ENCODE data around the gene KIR3DL1. TPM values are rescaled to one million over a fixed set of nuclear protein-coding genes. Genes with fewer than 3 reads are reported as not detected.
"Not testable (repeated sequence)": the region's sequence is repeated elsewhere in the genome, so short reads cannot be mapped to it uniquely, and the experiment has no call there.

Gene KIR3DL1
- total and polyA plus RNA-seq, 2 experiments from 2014 or later, result not detected

DNA sequence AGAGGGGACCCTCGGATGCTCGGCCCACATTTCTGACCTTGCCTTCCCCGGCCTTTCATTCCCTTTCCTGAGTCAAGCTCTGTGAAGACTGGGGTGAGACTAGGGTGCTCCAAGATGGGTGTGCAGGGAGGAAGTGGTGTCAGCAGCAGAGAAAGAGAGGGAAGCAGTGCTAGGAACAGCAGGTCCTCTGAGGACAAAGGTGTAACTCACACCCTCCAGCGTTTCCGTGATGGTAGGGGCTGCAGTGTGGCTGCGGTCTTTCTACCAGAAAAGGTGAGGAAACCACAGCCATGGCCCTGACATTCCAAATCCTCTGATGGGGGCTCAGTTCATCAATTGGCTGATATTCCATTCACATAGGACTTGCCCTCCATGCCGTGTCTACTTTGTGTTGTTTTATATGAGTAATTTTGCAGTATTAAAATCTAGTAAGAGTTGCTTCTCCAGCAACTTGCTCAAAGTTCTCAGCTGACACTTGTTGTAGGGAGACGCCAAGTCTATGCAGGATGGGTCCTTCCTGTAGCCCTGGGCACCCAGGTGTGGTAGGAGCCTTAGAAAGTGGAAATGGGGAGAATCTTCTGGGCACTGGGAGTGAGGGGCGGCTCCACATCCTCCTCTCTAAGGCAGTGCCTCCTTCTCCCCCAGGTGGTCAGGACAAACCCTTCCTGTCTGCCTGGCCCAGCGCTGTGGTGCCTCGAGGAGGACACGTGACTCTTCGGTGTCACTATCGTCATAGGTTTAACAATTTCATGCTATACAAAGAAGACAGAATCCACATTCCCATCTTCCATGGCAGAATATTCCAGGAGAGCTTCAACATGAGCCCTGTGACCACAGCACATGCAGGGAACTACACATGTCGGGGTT is 1.6 kb downstream of the KIR3DL1 start:
- no peaks in the 10 kb centered on the region for H3K79me2 ChIP-seq (replicated peaks; ENCODE audit: insufficient read depth)
- no peak overlapping the region for H3K4me2 ChIP-seq
- H3K27ac ChIP-seq (ENCODE audit: low read depth), result no peak overlapping the region
- H3F3A ChIP-seq (replicated peaks; ENCODE audit: low read depth), result no peaks in the 10 kb centered on the region
- no peaks in the 10 kb centered on the region for H3K36me3 ChIP-seq (ENCODE audit: insufficient read depth)
- H2AFZ ChIP-seq, result no peak overlapping the region
- H4K20me1 ChIP-seq (replicated peaks; ENCODE audit: insufficient read depth), result no peaks in the 10 kb centered on the region
- peaks cover 24% of the 10 kb centered on the region for H3K27me3 Mint-ChIP-seq (ENCODE audit: insufficient read depth, low read depth, poor library complexity)
- no peaks in the 10 kb centered on the region for H3K4me1 ChIP-seq (ENCODE audit: insufficient read depth)
- TF ChIP-seq EZH2phosphoT487 (IDR thresholded peaks at IDR 0.05; ENCODE audit: unreplicated experiment), result no peak
- no peak for TF ChIP-seq ETS1 (IDR thresholded peaks at IDR 0.05)
- TF ChIP-seq ZNF114 (CRISPR knock-in tag; IDR thresholded peaks at IDR 0.05), result no peak
- H3K4me1 Mint-ChIP-seq, result no peaks in the 10 kb centered on the region
- no peaks in the 10 kb centered on the region for H3K27me3 ChIP-seq (ENCODE audit: insufficient read depth)
- peaks cover 99% of the 10 kb centered on the region for H3K9me3 Mint-ChIP-seq
- H3K9me2 ChIP-seq (ENCODE audit: insufficient read depth), result no peaks in the 10 kb centered on the region
- no peak overlapping the region for H3K4me3 Mint-ChIP-seq
- H3K36me3 Mint-ChIP-seq (ENCODE audit: low read depth), result peaks cover 56% of the 10 kb centered on the region
- DNase-seq (ENCODE audit: low spot score), result no peak
- no peak overlapping the region for H3K27ac Mint-ChIP-seq
- no peak overlapping the region for H3K4me3 ChIP-seq
- ATAC-seq, result no peak

DNA sequence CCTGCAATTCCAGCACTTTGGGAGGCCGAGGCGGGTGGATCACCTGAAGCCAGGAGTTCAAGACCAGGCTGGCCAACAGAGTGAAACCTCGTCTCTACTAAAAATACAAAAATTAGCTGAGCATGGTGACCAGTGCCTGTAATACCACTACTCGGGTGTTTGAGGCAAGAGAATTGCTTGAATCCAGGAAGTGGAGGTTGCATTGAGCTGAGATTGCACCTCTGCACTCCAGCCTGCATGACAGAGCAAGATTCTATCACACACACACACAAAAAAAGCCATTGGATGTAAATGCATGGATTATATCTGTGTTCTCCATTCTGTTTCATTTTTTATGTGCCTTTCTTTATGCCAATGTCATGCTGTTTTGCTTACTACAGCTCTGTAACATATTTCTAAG is 8.1 kb downstream of the KIR3DL1 start:
- H3K27ac Mint-ChIP-seq; H3K4me3 ChIP-seq; DNase-seq (ENCODE audit: low spot score); H3K4me3 Mint-ChIP-seq; H3K4me1 Mint-ChIP-seq; H3K36me3 ChIP-seq (ENCODE audit: insufficient read depth); H3K27me3 Mint-ChIP-seq (ENCODE audit: insufficient read depth, low read depth, poor library complexity); H2AFZ ChIP-seq; H3K79me2 ChIP-seq (replicated peaks; ENCODE audit: insufficient read depth); H4K20me1 ChIP-seq (replicated peaks; ENCODE audit: insufficient read depth); H3F3A ChIP-seq (replicated peaks; ENCODE audit: low read depth); H3K4me2 ChIP-seq; H3K9me2 ChIP-seq (ENCODE audit: insufficient read depth); ATAC-seq; H3K4me1 ChIP-seq (ENCODE audit: insufficient read depth); H3K27ac ChIP-seq (ENCODE audit: low read depth); H3K27me3 ChIP-seq (ENCODE audit: insufficient read depth): not testable (repeated sequence)
- peaks cover 31% of the 10 kb centered on the region for H3K36me3 Mint-ChIP-seq (ENCODE audit: low read depth)
- H3K9me3 Mint-ChIP-seq, result peaks cover 88% of the 10 kb centered on the region

DNA sequence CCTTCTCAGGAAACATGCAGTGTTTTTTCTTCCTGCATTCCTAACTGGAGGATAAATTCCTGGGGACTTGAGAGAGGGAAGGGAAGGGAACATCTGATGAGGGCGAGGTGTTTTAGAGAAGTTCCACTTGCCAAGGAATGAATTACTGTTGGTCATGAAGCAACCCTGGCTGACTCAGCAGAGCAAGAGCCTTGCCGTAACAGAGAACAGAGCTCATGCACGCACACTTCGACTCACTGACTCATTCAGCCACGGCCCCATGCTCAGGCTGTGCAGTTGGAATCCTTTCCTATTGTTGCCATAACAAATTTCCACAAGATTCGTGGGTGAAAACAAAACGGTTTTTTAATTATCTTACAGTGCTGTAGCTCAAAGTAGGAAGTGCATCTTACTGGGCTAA is 9.1 kb downstream of the KIR3DL1 start:
- H3K79me2 ChIP-seq (replicated peaks; ENCODE audit: insufficient read depth); H3K4me2 ChIP-seq; H3K27me3 ChIP-seq (ENCODE audit: insufficient read depth); H3K4me1 Mint-ChIP-seq; H3K27ac ChIP-seq (ENCODE audit: low read depth); H3K27me3 Mint-ChIP-seq (ENCODE audit: insufficient read depth, low read depth, poor library complexity); H3K27ac Mint-ChIP-seq; H4K20me1 ChIP-seq (replicated peaks; ENCODE audit: insufficient read depth); H3K4me3 ChIP-seq; H3K36me3 ChIP-seq (ENCODE audit: insufficient read depth); H2AFZ ChIP-seq; H3K4me1 ChIP-seq (ENCODE audit: insufficient read depth); ATAC-seq; H3K9me2 ChIP-seq (ENCODE audit: insufficient read depth); H3K4me3 Mint-ChIP-seq; H3F3A ChIP-seq (replicated peaks; ENCODE audit: low read depth); DNase-seq (ENCODE audit: low spot score): not testable (repeated sequence)
- Mint-ChIP-seq H3K36me3 (ENCODE audit: low read depth) (peaks cover 32% of the 10 kb centered on the region), H3K9me3 (peaks cover 88% of the 10 kb centered on the region)

DNA sequence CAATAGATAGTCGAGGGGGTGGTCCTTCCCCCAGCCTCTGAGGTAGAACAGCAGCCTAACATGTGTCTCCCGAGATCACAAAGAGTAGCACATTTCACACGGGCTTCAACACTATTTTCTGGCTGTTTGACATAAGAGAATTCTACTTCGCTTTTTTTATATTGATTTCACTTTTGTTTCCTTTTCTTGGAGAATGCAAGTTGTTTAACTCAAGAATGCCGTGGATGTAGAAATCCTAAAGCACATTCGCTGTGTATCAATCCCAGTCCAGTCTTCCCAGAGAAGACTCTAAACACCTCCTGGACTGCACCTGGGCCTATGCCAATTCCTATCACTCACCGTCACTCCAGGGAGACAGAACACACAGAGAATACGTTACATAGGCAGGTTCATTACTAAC is 11.8 kb downstream of the KIR3DL1 start:
- H3K36me3 Mint-ChIP-seq (ENCODE audit: low read depth), result peaks cover 40% of the 10 kb centered on the region
- not testable (repeated sequence) for ATAC-seq; H2AFZ ChIP-seq; H3K79me2 ChIP-seq (replicated peaks; ENCODE audit: insufficient read depth); H3K27me3 ChIP-seq (ENCODE audit: insufficient read depth); DNase-seq (ENCODE audit: low spot score); H4K20me1 ChIP-seq (replicated peaks; ENCODE audit: insufficient read depth); H3K4me3 Mint-ChIP-seq; H3K27me3 Mint-ChIP-seq (ENCODE audit: insufficient read depth, low read depth, poor library complexity); H3K4me1 ChIP-seq (ENCODE audit: insufficient read depth); H3K4me3 ChIP-seq; H3K27ac ChIP-seq (ENCODE audit: low read depth); H3K27ac Mint-ChIP-seq; H3F3A ChIP-seq (replicated peaks; ENCODE audit: low read depth); H3K36me3 ChIP-seq (ENCODE audit: insufficient read depth); H3K4me1 Mint-ChIP-seq; H3K9me2 ChIP-seq (ENCODE audit: insufficient read depth); H3K4me2 ChIP-seq
- peaks cover 85% of the 10 kb centered on the region for H3K9me3 Mint-ChIP-seq

DNA sequence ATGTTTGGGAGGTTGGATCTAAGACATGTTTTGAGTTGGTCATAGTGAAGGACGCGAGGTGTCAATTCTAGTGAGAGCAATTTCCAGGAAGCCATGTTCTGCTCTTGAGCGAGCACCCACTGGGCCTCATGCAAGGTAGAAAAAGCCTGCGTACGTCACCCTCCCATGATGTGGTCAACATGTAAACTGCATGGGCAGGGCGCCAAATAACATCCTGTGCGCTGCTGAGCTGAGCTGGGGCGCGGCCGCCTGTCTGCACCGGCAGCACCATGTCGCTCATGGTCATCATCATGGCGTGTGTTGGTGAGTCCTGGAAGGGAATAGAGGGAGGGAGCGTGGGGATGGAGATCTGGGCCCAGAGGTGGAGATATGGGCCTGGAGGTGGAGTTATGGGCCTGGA is 16.2 kb downstream of the KIR3DL1 start, which contains the start of gene KIR2DS4:
Gene KIR2DS4, plus strand, starts transcription at position 181 of the 400 bp plus-strand sequence.
- H3K27ac ChIP-seq (ENCODE audit: low read depth); H3K4me2 ChIP-seq; H3K4me3 ChIP-seq; H3K9me2 ChIP-seq (ENCODE audit: insufficient read depth); DNase-seq (ENCODE audit: low spot score); H2AFZ ChIP-seq; H3K4me1 Mint-ChIP-seq; H3K4me3 Mint-ChIP-seq; H3K27me3 ChIP-seq (ENCODE audit: insufficient read depth); H4K20me1 ChIP-seq (replicated peaks; ENCODE audit: insufficient read depth); H3F3A ChIP-seq (replicated peaks; ENCODE audit: low read depth); H3K79me2 ChIP-seq (replicated peaks; ENCODE audit: insufficient read depth); H3K36me3 ChIP-seq (ENCODE audit: insufficient read depth); H3K4me1 ChIP-seq (ENCODE audit: insufficient read depth); H3K27ac Mint-ChIP-seq; H3K27me3 Mint-ChIP-seq (ENCODE audit: insufficient read depth, low read depth, poor library complexity); ATAC-seq: not testable (repeated sequence)
- Mint-ChIP-seq H3K36me3 (ENCODE audit: low read depth) (peaks cover 55% of the 10 kb centered on the region), H3K9me3 (peaks cover 96% of the 10 kb centered on the region)

GRCh38 chr19:54835126-54835525 is 18.9 kb downstream of the KIR3DL1 start:
- peaks cover 96% of the 10 kb centered on the region for H3K9me3 Mint-ChIP-seq
- H3K4me3 Mint-ChIP-seq; H3K4me1 ChIP-seq (ENCODE audit: insufficient read depth); H3K27ac Mint-ChIP-seq; H3K79me2 ChIP-seq (replicated peaks; ENCODE audit: insufficient read depth); DNase-seq (ENCODE audit: low spot score); H3K36me3 ChIP-seq (ENCODE audit: insufficient read depth); H3K4me1 Mint-ChIP-seq; ATAC-seq; H3F3A ChIP-seq (replicated peaks; ENCODE audit: low read depth); H4K20me1 ChIP-seq (replicated peaks; ENCODE audit: insufficient read depth); H3K4me3 ChIP-seq; H3K27me3 ChIP-seq (ENCODE audit: insufficient read depth); H2AFZ ChIP-seq; H3K27me3 Mint-ChIP-seq (ENCODE audit: insufficient read depth, low read depth, poor library complexity); H3K27ac ChIP-seq (ENCODE audit: low read depth); H3K4me2 ChIP-seq; H3K9me2 ChIP-seq (ENCODE audit: insufficient read depth): not testable (repeated sequence)
- peaks cover 54% of the 10 kb centered on the region for H3K36me3 Mint-ChIP-seq (ENCODE audit: low read depth)
